MCF 10A (cell line): ENCODE measurements around the gene EPGN. TPM values are rescaled to one million over a fixed set of nuclear protein-coding genes. Genes with fewer than 3 reads are reported as not detected.

Source experiments
- BruUV-seq: library from RNA; stranded (reverse); fragments of 400-500 nt; replicated peaks from 2 replicates; lab custom pipeline; 2021; lab: Mats Ljungman, UMichigan
- CTCF ChIA-PET: fragments of 300-600 bp; sonication (Branson Sonifier 250); formaldehyde crosslinking; extraction: SDS; loops from one replicate; lab custom pipeline; 2021; ENCODE audit warnings: antibody characterized with exemption, inconsistent platforms; lab: Yijun Ruan, JAX
- POLR2A ChIA-PET: fragments of 300-600, 350-650 bp; sonication (Branson Sonifier 250); formaldehyde crosslinking; extraction: SDS; loops from one replicate; lab custom pipeline; 2020; ENCODE audit warnings: antibody characterized with exemption, inconsistent platforms; lab: Yijun Ruan, JAX
- DNase-seq: peaks from one replicate; pipeline ENCODE4 v3.0.0-alpha.2; 2018; ENCODE audit not compliant: unreplicated experiment
- H3K27ac Mint-ChIP-seq: one replicate; pipeline ENCODE4 v1.8.0; 2022; ENCODE audit warnings: mild to moderate bottlenecking, low read depth, mixed read lengths; ENCODE audit not compliant: unreplicated experiment
- H3K27me3 Mint-ChIP-seq: one replicate; pipeline ENCODE4 v1.8.0; 2022; ENCODE audit warnings: mixed read lengths; ENCODE audit not compliant: insufficient read depth, unreplicated experiment
- H3K36me3 Mint-ChIP-seq: one replicate; pipeline ENCODE4 v1.8.0; 2022; ENCODE audit warnings: mild to moderate bottlenecking, moderate library complexity, mixed read lengths; ENCODE audit not compliant: insufficient read depth, unreplicated experiment
- H3K4me1 Mint-ChIP-seq: one replicate; pipeline ENCODE4 v1.8.0; 2022; ENCODE audit warnings: mixed read lengths; ENCODE audit not compliant: insufficient read depth, unreplicated experiment
- H3K4me3 Mint-ChIP-seq: one replicate; pipeline ENCODE4 v1.8.0; 2022; ENCODE audit warnings: mild to moderate bottlenecking, moderate library complexity, mixed read lengths; ENCODE audit not compliant: unreplicated experiment
- H3K9me3 Mint-ChIP-seq: one replicate; pipeline ENCODE4 v1.8.0; 2022; ENCODE audit warnings: mixed read lengths; ENCODE audit not compliant: unreplicated experiment
- CTCF ChIP-seq: fragments of 200-600 bp; IDR thresholded peaks from one replicate; pipeline ENCODE4 v1.8.0; 2022; ENCODE audit warnings: antibody characterized with exemption, mild to moderate bottlenecking; ENCODE audit not compliant: unreplicated experiment
- intact Hi-C: fragments of 100-400 bp; cut with micrococcal nuclease; formaldehyde crosslinking; loops from 2 replicates; pipeline ENCODE4 v1.14.1; 2022
- total RNA-seq: library from RNA; stranded (reverse); gene quantifications from 2 replicates; pipeline ENCODE4 v1.2.3, GENCODE V29; 2022

The EPGN gene
- total RNA-seq, 1 experiment from 2014 or later: 129 TPM

GRCh38 chr4:74307170-74307569, 1.1 kb upstream of the EPGN start:
- intact Hi-C loops: loop anchor here (5.0 kb wide), 2 partner anchors 195 to 650 kb away; no protein-coding TSS in a partner anchor
- Mint-ChIP-seq H3K36me3 (peaks cover 20% of the 10 kb centered on the region), H3K9me3 (no peaks in the 10 kb centered on the region), H3K4me1 (peaks cover 13% of the 10 kb centered on the region), H3K27ac (no peak overlapping the region), H3K27me3 (no peaks in the 10 kb centered on the region), H3K4me3 (no peak overlapping the region)
- ChIA-PET POLR2A (interaction anchor here (0.6 to 6.0 kb wide), 24 partner anchors 9 to 234 kb away, joined by 3 to 132 read pairs (median 8); partner anchors contain the start of genes AREG, CXCL2, EREG and MTHFD2L), CTCF (interaction anchor here (0.6 to 5.5 kb wide), 8 partner anchors 8 to 701 kb away, joined by 3 to 81 read pairs (median 6); no protein-coding TSS in a partner anchor)
- no peak for DNase-seq
- TF ChIP-seq CTCF: no peak
- no TSS peak for BruUV-seq

- Mint-ChIP-seq H3K27ac (peak overlapping the region; percentile 90), H3K4me3 (peak overlapping the region; percentile 79), H3K4me1 (peaks cover 13% of the 10 kb centered on the region), H3K36me3 (peaks cover 36% of the 10 kb centered on the region), H3K27me3 (no peaks in the 10 kb centered on the region), H3K9me3 (no peaks in the 10 kb centered on the region)
- intact Hi-C loops: loop anchor here (5.0 kb wide), 2 partner anchors 197 to 652 kb away; no protein-coding TSS in a partner anchor
- POLR2A ChIA-PET: interaction anchor here (0.6 to 6.0 kb wide), 32 partner anchors 10 to 444 kb away, joined by 3 to 132 read pairs (median 4); partner anchors contain the start of gene EREG
- no peak for DNase-seq
- TF ChIP-seq CTCF: no peak
- CTCF ChIA-PET: interaction anchor here (0.8 to 5.5 kb wide), 8 partner anchors 30 to 366 kb away, joined by 3 to 81 read pairs (median 4); no protein-coding TSS in a partner anchor
- no TSS peak for BruUV-seq
These were observed 953 bp downstream of the EPGN start for GRCh38 chr4:74309223-74309622.

GRCh38 chr4:74311696-74312313, 3.5 kb downstream of the EPGN start:
- Mint-ChIP-seq H3K36me3 (peaks cover 62% of the 10 kb centered on the region), H3K4me1 (peaks cover 26% of the 10 kb centered on the region), H3K27me3 (no peaks in the 10 kb centered on the region), H3K9me3 (no peaks in the 10 kb centered on the region), H3K27ac (no peak overlapping the region), H3K4me3 (peak overlapping the region; percentile 47)
- CTCF ChIA-PET: interaction anchor here (0.6 to 1.7 kb wide), 11 partner anchors 79 to 471 kb away, joined by 3 to 10 read pairs (median 3); no protein-coding TSS in a partner anchor
- TF ChIP-seq CTCF: peak; percentile 50
- intact Hi-C loops: loop anchor here (1.0 to 10.0 kb wide), 4 partner anchors 84 to 445 kb away; partner anchors contain the start of gene CXCL1
- peak; percentile 83 for DNase-seq
- no TSS peak for BruUV-seq
- POLR2A ChIA-PET: interaction anchor here (1.0 to 1.3 kb wide), 2 partner anchors 81 to 83 kb away, joined by 4 to 5 read pairs; no protein-coding TSS in a partner anchor

GRCh38 chr4:74314329-74314728, 6.1 kb downstream of the EPGN start:
- ChIA-PET POLR2A (interaction anchor here (0.8 to 2.8 kb wide), 3 partner anchors 83 to 228 kb away, joined by 3 to 15 read pairs (median 3); no protein-coding TSS in a partner anchor), CTCF (interaction anchor here (0.6 to 1.1 kb wide), 4 partner anchors 14 to 99 kb away, joined by 3 to 7 read pairs (median 6); no protein-coding TSS in a partner anchor)

More at GRCh38 chr4:74314329-74314728, 6.1 kb downstream of the EPGN start:
- H3K9me3 Mint-ChIP-seq: no peaks in the 10 kb centered on the region
- intact Hi-C loops: loop anchor here (5.0 to 10.0 kb wide), 2 partner anchors 390 to 447 kb away; partner anchors contain the start of gene CXCL1
- no peak for DNase-seq
- no TSS peak for BruUV-seq
- peaks cover 76% of the 10 kb centered on the region for H3K36me3 Mint-ChIP-seq
- no peak overlapping the region for H3K27ac Mint-ChIP-seq
- no peak overlapping the region for H3K4me3 Mint-ChIP-seq
- TF ChIP-seq CTCF: no peak
- H3K4me1 Mint-ChIP-seq: peaks cover 29% of the 10 kb centered on the region
- H3K27me3 Mint-ChIP-seq: no peaks in the 10 kb centered on the region
